Measurements from ENCODE around the gene KRR1. TPM values are rescaled to one million over a fixed set of nuclear protein-coding genes. Genes with fewer than 3 reads are reported as not detected.

Gene KRR1
- total RNA-seq = 27.4 and 30.5 TPM in 2 replicates

GRCh38 chr12:75511116-75512048 lies at the start of gene KRR1:
TSS of gene KRR1 (minus strand) at chr12:75511609. CDS start at chr12:75511597, 12 bp downstream.

GRCh38 chr12:75480469-75480949 lies 30.9 kb downstream of the KRR1 start, which contains the start of gene GLIPR1:
TSS of gene GLIPR1 (plus strand) at chr12:75480755. CDS start at chr12:75480881, 126 bp downstream.

Other genes starting within 250 kb of the KRR1 start
- gene CAPS2, start 181.3 kb downstream of the KRR1 start, total RNA-seq = 6.6 and 7.5 TPM in 2 replicates
- gene GLIPR1L1, start 176.9 kb downstream of the KRR1 start, total RNA-seq = not detected in 2 replicates
- gene GLIPR1L2, start 120.5 kb downstream of the KRR1 start, total RNA-seq = 0.16 and 0.85 TPM in 2 replicates
- 130 and 279 TPM in 2 replicates for gene GLIPR1, start 30.9 kb downstream of the KRR1 start, total RNA-seq